Ishikawa (cell line): Measurements from ENCODE around the gene VSX2.

Experiments used
- CEBPB ChIP-seq: IDR thresholded peaks from 2 replicates; pipeline ENCODE4 v1.6.1; 2012
- CREB1 ChIP-seq: IDR thresholded peaks from 2 replicates; pipeline ENCODE4 v1.6.1; 2012; ENCODE audit warnings: low read depth
- EGR1 ChIP-seq: IDR thresholded peaks from 2 replicates; pipeline ENCODE4 v1.6.1; 2012
- EP300 ChIP-seq: IDR thresholded peaks from 2 replicates; pipeline ENCODE4 v1.6.1; 2012; ENCODE audit warnings: borderline replicate concordance
- MAX ChIP-seq: IDR thresholded peaks from 2 replicates; pipeline ENCODE4 v1.6.1; 2012
- NFIC ChIP-seq: IDR thresholded peaks from 2 replicates; pipeline ENCODE4 v1.6.1; 2012
- RAD21 ChIP-seq: IDR thresholded peaks from 2 replicates; pipeline ENCODE4 v1.6.1; 2012; ENCODE audit warnings: low read depth
- REST ChIP-seq: IDR thresholded peaks from 2 replicates; pipeline ENCODE4 v1.6.1; 2012; ENCODE audit warnings: low read depth, mild to moderate bottlenecking
- TAF1 ChIP-seq: IDR thresholded peaks from 2 replicates; pipeline ENCODE4 v1.6.1; 2012; ENCODE audit warnings: low read depth, mild to moderate bottlenecking
- TEAD4 ChIP-seq: IDR thresholded peaks from 2 replicates; pipeline ENCODE4 v1.6.1; 2012
- USF1 ChIP-seq: IDR thresholded peaks from 2 replicates; pipeline ENCODE4 v1.6.1; 2012
- YY1 ChIP-seq: IDR thresholded peaks from 2 replicates; pipeline ENCODE4 v1.6.1; 2012; ENCODE audit warnings: low read depth
- ZBTB7A ChIP-seq: IDR thresholded peaks from 2 replicates; pipeline ENCODE4 v1.6.1; 2012; ENCODE audit warnings: low read depth

GRCh38 chr14:74235017-74235416, 4.2 kb upstream of the VSX2 start:
- TF ChIP-seq EGR1 (no peak), REST (peak; percentile 58), EP300 (no peak), RAD21 (no peak), TAF1 (no peak), CEBPB (no peak), CREB1 (no peak), USF1 (no peak), YY1 (no peak), TEAD4 (no peak), ZBTB7A (no peak), MAX (no peak), NFIC (no peak)
